Caco-2 (cell line): ENCODE data around the gene XPO4. TPM values are rescaled to one million over a fixed set of nuclear protein-coding genes. Genes with fewer than 3 reads are reported as not detected.

Experiments used
- BruUV-seq: library from RNA; stranded (reverse); fragments of 400-500 nt; replicated peaks from 2 replicates; lab custom pipeline; 2021; lab: Mats Ljungman, UMichigan
- CTCF ChIA-PET: fragments of 300-600 bp; sonication (Branson Sonifier 250); formaldehyde crosslinking; loops from one replicate; lab custom pipeline; 2022; ENCODE audit warnings: antibody characterized with exemption; lab: Charles Lee
- POLR2A ChIA-PET: fragments of 300-600 bp; sonication (Branson Sonifier 250); formaldehyde crosslinking; loops from one replicate; lab custom pipeline; 2022; ENCODE audit warnings: antibody characterized with exemption; lab: Charles Lee
- DNase-seq, 2 experiments: peaks; one replicate each; pipeline versions ENCODE4 v3.0.0 to v3.0.0-alpha.2; 2020 to 2022
- H3K27me3 ChIP-seq: replicated peaks from 2 replicates; pipeline ENCODE4 v1.6.0; 2011; ENCODE audit warnings: low read length; ENCODE audit not compliant: control insufficient read depth, insufficient read depth
- H3K36me3 ChIP-seq: 2 replicates; pipeline ENCODE4 v1.5.1; 2011; ENCODE audit warnings: low read length; ENCODE audit not compliant: control insufficient read depth, insufficient read depth
- H3K4me1 ChIP-seq: fragments of 250-450 bp; sonication (Bioruptor Pico); 2 replicates; pipeline ENCODE4 v1.5.1; 2020; ENCODE audit warnings: mild to moderate bottlenecking
- H3K4me3 ChIP-seq: 2 replicates; pipeline ENCODE4 v1.5.1; 2011; ENCODE audit warnings: low read depth, mild to moderate bottlenecking, control low read depth, low read length
- H3K9me3 ChIP-seq: fragments of 250-450 bp; sonication (Bioruptor Pico); 2 replicates; pipeline ENCODE4 v1.5.1; 2020; ENCODE audit warnings: mild to moderate bottlenecking, moderate library complexity
- H3K27ac Mint-ChIP-seq: one replicate; pipeline ENCODE4 v1.8.0; 2022; ENCODE audit warnings: mixed read lengths; ENCODE audit not compliant: unreplicated experiment
- H3K27me3 Mint-ChIP-seq: one replicate; pipeline ENCODE4 v1.8.0; 2022; ENCODE audit warnings: mixed read lengths; ENCODE audit not compliant: insufficient read depth, unreplicated experiment
- H3K36me3 Mint-ChIP-seq: one replicate; pipeline ENCODE4 v1.8.0; 2022; ENCODE audit warnings: mild to moderate bottlenecking, mixed read lengths; ENCODE audit not compliant: insufficient read depth, unreplicated experiment
- H3K4me1 Mint-ChIP-seq: one replicate; pipeline ENCODE4 v1.8.0; 2022; ENCODE audit warnings: low read depth, mixed read lengths; ENCODE audit not compliant: unreplicated experiment
- H3K4me3 Mint-ChIP-seq: one replicate; pipeline ENCODE4 v1.8.0; 2022; ENCODE audit warnings: mild to moderate bottlenecking, moderate library complexity, mixed read lengths; ENCODE audit not compliant: unreplicated experiment
- H3K9me3 Mint-ChIP-seq: one replicate; pipeline ENCODE4 v1.8.0; 2022; ENCODE audit warnings: mixed read lengths; ENCODE audit not compliant: unreplicated experiment
- CTCF ChIP-seq, 2 experiments: fragments of 200-600 bp in 1 of 2; IDR thresholded peaks; 1 replicate in 1 of 2; 2 replicates in 1 of 2; pipeline versions ENCODE4 v1.5.1 to v1.8.0; 2011 to 2022; ENCODE audit warnings: antibody characterized with exemption in 1 of 2, control low read depth in 1 of 2, inconsistent platforms in 1 of 2, low read depth in 1 of 2, low read length in 1 of 2, mild to moderate bottlenecking in 1 of 2, moderate library complexity in 1 of 2; ENCODE audit not compliant: insufficient read depth in 1 of 2, severe bottlenecking in 1 of 2, unreplicated experiment in 1 of 2
- intact Hi-C: fragments of 100-400 bp; cut with micrococcal nuclease; formaldehyde crosslinking; loops from one replicate; pipeline ENCODE4 v1.10.0; 2022; ENCODE audit not compliant: unreplicated experiment
- total RNA-seq: library from RNA; stranded (reverse); gene quantifications from 2 replicates; pipeline ENCODE4 v1.2.3, GENCODE V29; 2022

XPO4 gene
- total RNA-seq, 1 experiment from 2014 or later = 33.3 TPM

- peaks cover 5% of the 10 kb centered on the region; the same call in 1 of the 2 replicates for H3K4me1 ChIP-seq
- CTCF ChIA-PET = no interaction called here
- Mint-ChIP-seq H3K4me1 (peaks cover 6% of the 10 kb centered on the region), H3K36me3 (peaks cover 19% of the 10 kb centered on the region), H3K9me3 (no peaks in the 10 kb centered on the region), H3K27ac (no peak overlapping the region), H3K4me3 (no peak overlapping the region), H3K27me3 (no peaks in the 10 kb centered on the region)
- POLR2A ChIA-PET = interaction anchor here (0.6 kb wide), 1 partner anchor 76 kb away, joined by 3 read pairs; no protein-coding TSS in a partner anchor
- no peaks in the 10 kb centered on the region for H3K27me3 ChIP-seq
- intact Hi-C loops = no loop called here
- no peaks in the 10 kb centered on the region for H3K9me3 ChIP-seq
- no peak for DNase-seq
- no peak overlapping the region for H3K4me3 ChIP-seq
- BruUV-seq = no TSS peak
- TF ChIP-seq CTCF (IDR thresholded peaks at IDR 0.05; ENCODE audit: insufficient read depth in 1 of 2, low read depth in 1 of 2, low read length in 1 of 2, severe bottlenecking in 1 of 2, unreplicated experiment in 1 of 2) = no peak
- no peaks in the 10 kb centered on the region for H3K36me3 ChIP-seq
These were observed 77.1 kb downstream of the XPO4 start for GRCh38 chr13:20825477-20825875.

- no TSS peak for BruUV-seq
- intact Hi-C loops = no loop called here
- Histone ChIP-seq H3K4me1 (peaks cover 5% of the 10 kb centered on the region; the same call in 1 of the 2 replicates), H3K27me3 (no peaks in the 10 kb centered on the region), H3K4me3 (no peak overlapping the region), H3K9me3 (no peaks in the 10 kb centered on the region), H3K36me3 (no peaks in the 10 kb centered on the region)
- TF ChIP-seq CTCF (IDR thresholded peaks at IDR 0.05; ENCODE audit: insufficient read depth in 1 of 2, low read depth in 1 of 2, low read length in 1 of 2, severe bottlenecking in 1 of 2, unreplicated experiment in 1 of 2) = no peak
- Mint-ChIP-seq H3K9me3 (no peaks in the 10 kb centered on the region), H3K27ac (no peak overlapping the region), H3K36me3 (peaks cover 19% of the 10 kb centered on the region), H3K27me3 (no peaks in the 10 kb centered on the region), H3K4me3 (no peak overlapping the region), H3K4me1 (peaks cover 6% of the 10 kb centered on the region)
- ChIA-PET CTCF (interaction anchor here (0.5 kb wide), 1 partner anchor 100 kb away, joined by 4 read pairs; no protein-coding TSS in a partner anchor), POLR2A (no interaction called here)
- DNase-seq = no peak
These were observed 77.6 kb downstream of the XPO4 start for GRCh38 chr13:20824762-20825476.

GRCh38 chr13:20823071-20823470, 79.5 kb downstream of the XPO4 start:
- Histone ChIP-seq H3K4me1 (no peaks in the 10 kb centered on the region), H3K9me3 (no peaks in the 10 kb centered on the region), H3K36me3 (no peaks in the 10 kb centered on the region), H3K4me3 (no peak overlapping the region), H3K27me3 (no peaks in the 10 kb centered on the region)
- Mint-ChIP-seq H3K36me3 (peaks cover 24% of the 10 kb centered on the region), H3K27ac (no peak overlapping the region), H3K9me3 (no peaks in the 10 kb centered on the region), H3K4me3 (no peak overlapping the region), H3K4me1 (no peaks in the 10 kb centered on the region), H3K27me3 (no peaks in the 10 kb centered on the region)
- CTCF ChIA-PET = interaction anchor here (0.6 kb wide), 1 partner anchor 9 kb away, joined by 7 read pairs; no protein-coding TSS in a partner anchor
- intact Hi-C loops = no loop called here
- no peak for TF ChIP-seq CTCF (IDR thresholded peaks at IDR 0.05; ENCODE audit: insufficient read depth in 1 of 2, low read depth in 1 of 2, low read length in 1 of 2, severe bottlenecking in 1 of 2, unreplicated experiment in 1 of 2)
- no peak for DNase-seq
- POLR2A ChIA-PET = no interaction called here
- no TSS peak for BruUV-seq
